LoVo (cell line): ENCODE measurements around the gene ZNF407.

ENCODE experiments used
- DNase-seq: peaks from one replicate; pipeline ENCODE4 v3.0.0-alpha.2; 2016; ENCODE audit warnings: low spot score

ZNF407 gene

GRCh38 chr18:74672371-74672770 lies 74.7 kb downstream of the ZNF407 start:
- no peak for DNase-seq

- no peak for DNase-seq
Observed at GRCh38 chr18:74674487-74674886, 76.8 kb downstream of the ZNF407 start.

- DNase-seq = no peak
Observed at GRCh38 chr18:74679006-74679678, 81.5 kb downstream of the ZNF407 start.

GRCh38 chr18:74679679-74680076 lies 82.0 kb downstream of the ZNF407 start:
- DNase-seq = no peak

- no peak for DNase-seq
Observed at GRCh38 chr18:74682141-74682990, 84.7 kb downstream of the ZNF407 start.

GRCh38 chr18:74682991-74683297 lies 85.3 kb downstream of the ZNF407 start:
- no peak for DNase-seq

- DNase-seq = no peak
Observed at GRCh38 chr18:74683573-74683972, 85.9 kb downstream of the ZNF407 start.

GRCh38 chr18:74689251-74689650 lies 91.6 kb downstream of the ZNF407 start:
- no peak for DNase-seq

GRCh38 chr18:74692367-74693013 lies 94.8 kb downstream of the ZNF407 start:
- DNase-seq = no peak

- DNase-seq = no peak
Observed at GRCh38 chr18:74694436-74694835, 96.8 kb downstream of the ZNF407 start.

- DNase-seq = no peak
Observed at GRCh38 chr18:74695170-74695569, 97.5 kb downstream of the ZNF407 start.

- no peak for DNase-seq
Observed at GRCh38 chr18:74698881-74699280, 101.2 kb downstream of the ZNF407 start.

- no peak for DNase-seq
Observed at GRCh38 chr18:74699455-74699854, 101.8 kb downstream of the ZNF407 start.

GRCh38 chr18:74702950-74703349 lies 105.3 kb downstream of the ZNF407 start:
- DNase-seq = no peak

GRCh38 chr18:74708169-74708568 lies 110.5 kb downstream of the ZNF407 start:
- no peak for DNase-seq

- DNase-seq = no peak
Observed at GRCh38 chr18:74709452-74709851, 111.8 kb downstream of the ZNF407 start.

GRCh38 chr18:74714120-74714519 lies 116.5 kb downstream of the ZNF407 start:
- no peak for DNase-seq

- no peak for DNase-seq
Observed at GRCh38 chr18:74714791-74715190, 117.1 kb downstream of the ZNF407 start.

GRCh38 chr18:74715306-74715705 lies 117.6 kb downstream of the ZNF407 start:
- DNase-seq = no peak

- no peak for DNase-seq
Observed at GRCh38 chr18:74715865-74716712, 118.4 kb downstream of the ZNF407 start.

GRCh38 chr18:74718312-74718711 lies 120.6 kb downstream of the ZNF407 start:
- DNase-seq = no peak

- DNase-seq = no peak
Observed at GRCh38 chr18:74722237-74722636, 124.6 kb downstream of the ZNF407 start.
